HG02885 (cell line): ENCODE data around the gene PDZD11.
"Not testable (repeated sequence)": the region's sequence is repeated elsewhere in the genome, so short reads cannot be mapped to it uniquely, and the experiment has no call there.

ENCODE experiments used
- ATAC-seq: cut with Tn5 transposase; IDR thresholded peaks from one replicate; pipeline ENCODE4 v1.9.1; 2021; ENCODE audit warnings: mild to moderate bottlenecking; ENCODE audit not compliant: unreplicated experiment, poor library complexity

Gene PDZD11

DNA sequence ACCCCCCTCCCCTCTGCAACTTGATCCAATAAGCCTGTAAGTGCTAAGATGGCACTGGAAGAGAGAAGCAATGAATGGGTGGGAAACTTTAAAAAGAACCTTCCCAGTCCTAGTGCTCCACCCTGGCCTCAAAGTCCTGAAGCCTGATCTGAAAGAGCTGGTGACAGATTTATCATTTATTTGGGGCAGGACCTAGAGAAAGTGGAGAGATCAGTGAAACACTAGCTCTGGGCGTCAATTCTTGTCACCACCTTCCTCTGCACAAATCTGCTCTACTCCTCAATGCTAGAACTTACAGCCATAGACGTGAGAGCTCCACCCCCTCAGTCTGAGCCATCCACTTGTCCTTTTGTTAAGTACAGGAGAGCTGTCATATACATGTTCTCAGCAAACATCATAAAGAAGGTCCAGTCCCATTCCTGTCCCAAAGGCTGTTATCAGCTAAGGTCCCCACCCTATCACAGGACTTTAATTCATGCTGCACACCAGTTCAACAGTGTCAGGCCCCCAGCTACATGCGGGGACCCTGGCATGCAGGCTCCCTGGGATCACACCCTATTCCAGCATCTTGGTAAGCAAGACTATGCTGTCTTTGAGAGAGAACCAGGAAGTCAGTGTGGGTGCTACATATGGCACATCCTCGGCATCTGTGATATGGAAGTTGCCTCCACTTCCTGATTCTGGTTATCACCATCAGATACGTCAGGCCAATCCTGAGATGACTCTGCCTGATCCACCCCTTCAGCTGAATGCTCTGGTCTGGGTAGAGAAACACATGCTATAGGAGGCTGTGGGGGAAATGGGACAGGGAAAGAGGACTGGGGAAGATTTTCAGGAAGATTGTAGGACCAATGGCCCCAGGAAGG, 32.1 kb downstream of the PDZD11 start:
- ATAC-seq, result no peak

DNA sequence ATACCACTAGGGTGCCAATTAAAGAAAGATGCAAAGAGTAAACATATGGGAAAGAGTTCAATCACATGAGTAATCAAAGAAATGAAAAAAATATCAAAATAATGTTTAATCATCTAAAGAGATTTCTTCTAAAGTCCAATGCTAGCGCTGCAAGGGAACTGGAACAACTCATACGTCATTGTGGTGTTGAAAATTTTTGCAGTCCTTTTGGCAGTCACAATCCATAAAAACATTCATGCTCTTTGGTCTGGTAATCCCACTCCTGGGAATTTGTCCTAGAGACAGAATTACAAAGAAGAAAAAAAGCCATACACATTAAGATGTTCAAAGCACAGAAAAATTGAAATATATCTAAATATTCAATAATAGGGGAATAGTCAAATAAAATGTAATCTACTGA, 34.3 kb downstream of the PDZD11 start:
- no peak for ATAC-seq

DNA sequence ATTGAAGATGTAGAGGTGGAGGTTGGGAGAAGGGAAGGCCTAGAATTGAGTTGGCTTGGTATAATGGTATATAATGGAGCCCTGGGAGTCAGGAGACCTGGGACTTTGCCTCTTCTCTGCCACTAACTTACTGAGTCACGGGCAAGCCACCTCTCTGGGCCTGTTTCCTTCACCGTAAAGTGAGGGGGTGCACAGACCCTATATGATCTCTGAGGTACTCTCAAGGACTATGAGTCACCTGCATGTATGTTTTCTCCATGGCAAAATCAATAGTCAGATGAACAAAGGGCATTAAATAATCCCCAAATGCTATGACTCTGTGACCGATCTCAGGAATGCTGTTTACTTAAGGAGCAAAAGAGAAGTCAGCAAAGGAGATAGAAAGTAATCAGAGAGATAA, 34.8 kb downstream of the PDZD11 start:
- no peak for ATAC-seq

DNA sequence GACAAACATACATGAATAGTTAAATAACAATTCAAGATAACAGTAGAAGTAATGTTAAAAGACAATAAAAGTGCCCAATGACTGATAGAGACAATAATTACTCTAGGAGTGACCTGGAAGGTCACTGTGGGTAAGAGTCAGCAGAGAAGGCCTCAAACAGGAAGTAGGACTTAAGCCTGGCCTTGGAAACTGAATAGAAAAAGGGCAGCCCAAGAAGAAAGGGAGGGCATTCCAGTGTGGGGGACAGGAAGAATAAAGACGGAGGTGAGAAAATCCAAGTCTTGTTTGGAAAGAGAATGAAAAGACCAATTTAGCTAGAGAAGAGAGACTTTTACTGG, 35.7 kb downstream of the PDZD11 start:
- no peak for ATAC-seq

DNA sequence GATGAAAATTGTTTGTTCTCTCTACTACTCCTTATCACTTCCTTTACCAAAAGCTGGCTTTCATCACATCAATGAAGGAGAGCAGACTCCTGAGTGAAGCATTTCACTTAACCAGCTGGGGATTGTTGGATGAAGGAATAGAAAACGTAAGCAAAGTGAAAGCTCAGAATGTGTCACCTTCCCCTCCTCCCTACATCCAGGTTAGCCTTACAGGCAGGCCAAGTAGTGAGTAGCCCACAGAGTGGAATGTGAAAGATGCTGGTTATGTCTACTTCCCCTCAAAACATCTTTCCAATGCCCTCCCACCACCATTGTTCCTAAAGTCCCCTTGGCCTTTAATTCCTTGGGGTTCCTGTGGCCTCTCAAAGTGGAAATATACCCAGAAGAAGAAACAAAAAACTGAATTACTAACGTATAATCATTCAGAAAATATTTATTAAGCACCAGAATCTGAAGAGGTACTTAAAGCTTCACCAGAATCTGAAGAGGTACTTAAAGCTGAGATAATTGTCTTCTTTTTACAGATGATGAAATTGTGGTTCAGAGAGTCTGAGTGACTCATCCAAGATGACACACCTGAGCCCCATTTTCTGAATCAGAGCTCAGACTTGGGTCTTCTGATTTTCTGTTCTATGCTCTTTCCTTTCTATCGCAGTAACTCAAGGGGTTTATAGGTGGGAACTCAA, 36.2 kb downstream of the PDZD11 start:
- no peak for ATAC-seq

DNA sequence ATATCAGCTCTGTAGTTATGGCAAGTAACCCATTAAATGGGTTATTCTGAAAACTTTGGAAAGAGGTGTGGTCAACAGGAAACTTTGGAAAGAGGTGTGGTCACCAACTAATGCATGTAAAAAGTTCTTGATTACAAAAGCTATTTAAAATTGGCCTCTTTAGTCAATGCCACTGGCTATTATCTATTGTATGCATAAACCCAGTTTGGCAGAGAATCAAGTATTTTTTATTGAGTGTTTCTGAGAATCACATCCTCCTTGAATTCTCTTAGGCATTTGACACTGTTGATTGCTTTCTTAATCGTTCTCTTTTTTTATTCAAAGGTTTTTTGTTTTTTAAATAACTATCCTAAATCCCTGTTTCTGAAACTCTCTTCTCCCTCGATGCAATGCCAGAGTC, 37.2 kb downstream of the PDZD11 start:
- no peak for ATAC-seq

DNA sequence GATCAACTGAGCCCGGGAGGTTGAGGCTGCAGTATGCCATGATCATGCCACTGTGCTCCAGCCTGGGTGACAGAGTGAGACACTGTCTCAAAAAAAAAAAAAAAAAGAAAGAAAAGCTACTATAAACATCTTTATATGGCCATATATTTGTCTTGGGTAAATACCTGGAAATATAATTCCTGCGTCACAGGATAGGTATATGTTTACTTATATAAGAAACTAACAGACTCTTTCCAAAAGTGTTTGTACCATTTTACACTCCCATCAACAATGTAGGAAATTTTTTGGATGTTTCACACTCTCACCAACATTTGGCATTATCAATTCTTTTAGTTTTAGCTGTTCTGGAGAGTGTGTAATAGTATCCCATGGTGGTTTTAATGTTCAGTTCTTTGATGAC, 42.5 kb downstream of the PDZD11 start:
- ATAC-seq, result no peak

DNA sequence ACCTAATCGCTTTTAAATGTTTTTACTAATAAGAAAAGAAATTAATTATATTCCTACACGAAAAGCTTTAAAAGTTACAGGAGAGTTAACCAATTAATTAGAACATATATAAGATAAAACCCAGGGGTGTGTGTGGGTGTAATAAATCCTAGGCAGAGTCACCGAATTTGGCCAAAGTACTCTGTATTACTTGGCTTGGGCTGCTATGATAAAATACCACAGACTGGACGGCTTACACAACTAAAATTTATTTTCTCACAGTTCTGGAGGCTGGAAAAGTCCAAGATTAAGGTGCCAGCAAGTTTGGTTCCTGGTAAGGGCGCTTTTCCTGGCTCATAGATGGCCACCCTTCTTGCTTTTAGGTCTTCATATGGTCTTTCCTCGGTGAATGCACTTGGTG, 44.8 kb downstream of the PDZD11 start:
- ATAC-seq, result no peak

DNA sequence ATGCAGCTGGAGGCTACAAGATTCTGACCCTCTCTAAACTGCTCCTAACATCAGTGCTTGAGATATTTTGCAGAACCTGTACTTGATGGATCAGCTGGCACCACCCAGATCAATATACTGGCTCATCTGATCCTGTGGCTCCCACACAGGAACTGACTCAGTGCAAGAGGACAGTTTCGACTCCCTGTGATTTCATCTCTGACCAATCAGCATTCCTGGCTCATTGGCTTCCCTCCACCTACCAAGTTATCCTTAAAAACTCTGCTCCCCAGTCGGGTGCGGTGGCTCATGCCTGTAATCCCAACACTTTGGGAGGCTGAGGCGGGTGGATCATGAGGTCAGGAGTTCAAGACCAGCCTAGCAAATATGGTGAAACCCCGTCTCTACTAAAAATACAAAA, 46.1 kb downstream of the PDZD11 start:
- not testable (repeated sequence) for ATAC-seq

DNA sequence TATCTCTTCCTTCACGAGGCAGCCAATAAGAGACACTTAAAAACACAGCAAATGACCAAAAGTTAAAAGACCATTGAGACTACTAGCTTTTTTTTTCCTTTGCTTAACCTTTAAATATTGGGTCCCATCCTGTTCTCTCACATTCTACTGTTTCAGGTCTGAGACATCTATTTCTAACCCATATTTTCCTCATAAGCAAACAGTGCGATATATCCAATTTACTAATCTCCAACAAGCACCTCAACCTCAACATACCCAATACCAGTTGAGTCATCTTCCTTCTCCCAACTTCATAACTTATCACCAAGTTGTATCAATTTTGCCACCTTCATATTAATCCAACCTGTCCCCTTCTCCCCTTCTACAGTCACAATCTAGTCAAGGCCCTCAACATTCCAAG, 48.2 kb downstream of the PDZD11 start:
- ATAC-seq, result no peak

DNA sequence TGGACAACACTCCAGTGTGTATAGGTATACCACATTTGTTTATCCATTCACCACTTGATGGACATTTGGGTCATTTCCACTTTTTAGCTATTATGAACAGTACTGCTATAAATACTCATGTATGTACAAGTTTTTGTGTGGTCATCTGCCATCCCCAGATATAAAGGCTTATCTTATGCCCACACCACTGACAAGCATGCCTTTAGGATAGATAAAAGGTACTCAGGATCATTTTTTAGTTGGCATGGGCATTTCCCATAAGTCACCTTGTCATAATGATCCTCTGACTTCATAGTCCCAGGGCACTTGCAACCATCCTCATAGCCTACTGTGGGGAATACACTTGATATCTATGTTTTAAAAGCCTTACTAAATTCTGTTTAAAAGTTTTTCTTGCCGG, 49.0 kb downstream of the PDZD11 start:
- no peak for ATAC-seq
